Activated T-helper 1 cell treated with anti-CD3 and anti-CD28 coated beads, Interleukin-2, amount 50 U/mL, for 16 hours (primary cell): ENCODE results near the gene ARID4B.
"Not testable (repeated sequence)": the region's sequence is repeated elsewhere in the genome, so short reads cannot be mapped to it uniquely, and the experiment has no call there.

Experiments
- DNase-seq, 2 donors: peaks; one replicate each; pipeline ENCODE4 v3.0.0-alpha.2; 2020; ENCODE audit warnings: low read depth in 1 of 2, low spot score in 1 of 2

ARID4B gene

GRCh38 chr1:235275223-235275622 lies 52.8 kb downstream of the ARID4B start:
- no peak for DNase-seq

GRCh38 chr1:235272851-235273250 lies 55.1 kb downstream of the ARID4B start:
- no peak for DNase-seq

- no peak for DNase-seq
Observed at GRCh38 chr1:235270625-235271024, 57.4 kb downstream of the ARID4B start.

- DNase-seq = not testable (repeated sequence)
Observed at GRCh38 chr1:235269990-235270389, 58.0 kb downstream of the ARID4B start.

GRCh38 chr1:235268379-235269125 lies 59.4 kb downstream of the ARID4B start:
- no peak for DNase-seq

GRCh38 chr1:235266967-235267366 lies 61.0 kb downstream of the ARID4B start:
- DNase-seq = no peak

- DNase-seq = no peak
Observed at GRCh38 chr1:235266325-235266724, 61.7 kb downstream of the ARID4B start.

GRCh38 chr1:235265900-235266299 lies 62.1 kb downstream of the ARID4B start:
- DNase-seq = no peak

GRCh38 chr1:235264327-235264726 lies 63.7 kb downstream of the ARID4B start:
- DNase-seq = no peak

GRCh38 chr1:235262539-235262938 lies 65.4 kb downstream of the ARID4B start:
- DNase-seq = no peak

GRCh38 chr1:235261243-235261642 lies 66.7 kb downstream of the ARID4B start:
- no peak for DNase-seq

GRCh38 chr1:235259133-235259778 lies 68.7 kb downstream of the ARID4B start:
- no peak for DNase-seq

GRCh38 chr1:235258068-235258467 lies 69.9 kb downstream of the ARID4B start:
- not testable (repeated sequence) for DNase-seq

- DNase-seq = no peak
Observed at GRCh38 chr1:235254721-235255120, 73.3 kb downstream of the ARID4B start.

GRCh38 chr1:235253219-235253962 lies 74.6 kb downstream of the ARID4B start:
- peak in 1 of 2 donors; percentile 24 for DNase-seq

- DNase-seq = no peak
Observed at GRCh38 chr1:235250430-235250829, 77.5 kb downstream of the ARID4B start.

GRCh38 chr1:235246022-235246948 lies 81.7 kb downstream of the ARID4B start:
- no peak for DNase-seq

- no peak for DNase-seq
Observed at GRCh38 chr1:235244974-235245592, 82.9 kb downstream of the ARID4B start.

- DNase-seq = no peak
Observed at GRCh38 chr1:235240960-235241359, 87.0 kb downstream of the ARID4B start.

- no peak for DNase-seq
Observed at GRCh38 chr1:235239851-235240250, 88.1 kb downstream of the ARID4B start.
